PFSK-1 (cell line): Measurements from ENCODE around the gene ERC2.

ENCODE experiments used
- FOXP2 ChIP-seq: optimal IDR thresholded peaks from 2 replicates; pipeline ENCODE3; 2011; ENCODE audit warnings: borderline replicate concordance, control low read depth, inconsistent platforms; ENCODE audit not compliant: insufficient read depth; ENCODE audit errors: extremely low read length, extremely low read depth
- POLR2AphosphoS5 ChIP-seq: IDR thresholded peaks from 2 replicates; pipeline ENCODE4 v1.6.1; 2012; ENCODE audit warnings: low read depth, mild to moderate bottlenecking, control low read depth, low read length, moderate library complexity
- SIN3A ChIP-seq: IDR thresholded peaks from 2 replicates; pipeline ENCODE4 v1.6.1; 2012; ENCODE audit warnings: mild to moderate bottlenecking, low read length, moderate library complexity, borderline replicate concordance; ENCODE audit not compliant: insufficient read depth
- TAF1 ChIP-seq: IDR thresholded peaks from 2 replicates; pipeline ENCODE4 v1.6.1; 2012; ENCODE audit warnings: low read length, control low read depth, borderline replicate concordance; ENCODE audit not compliant: insufficient read depth
- TF ChIP-seq, protein P1 (sequence below), 2 experiments: IDR thresholded peaks; 2 replicates each; pipeline versions ENCODE4 v1.6.1 to v1.8.0; 2011 to 2012; ENCODE audit warnings: low read depth in 2 of 2, low read length in 2 of 2, control low read depth in 1 of 2, inconsistent platforms in 1 of 2, mild to moderate bottlenecking in 1 of 2, moderate library complexity in 1 of 2; ENCODE audit not compliant: insufficient read depth in 1 of 2

ERC2 gene

DNA sequence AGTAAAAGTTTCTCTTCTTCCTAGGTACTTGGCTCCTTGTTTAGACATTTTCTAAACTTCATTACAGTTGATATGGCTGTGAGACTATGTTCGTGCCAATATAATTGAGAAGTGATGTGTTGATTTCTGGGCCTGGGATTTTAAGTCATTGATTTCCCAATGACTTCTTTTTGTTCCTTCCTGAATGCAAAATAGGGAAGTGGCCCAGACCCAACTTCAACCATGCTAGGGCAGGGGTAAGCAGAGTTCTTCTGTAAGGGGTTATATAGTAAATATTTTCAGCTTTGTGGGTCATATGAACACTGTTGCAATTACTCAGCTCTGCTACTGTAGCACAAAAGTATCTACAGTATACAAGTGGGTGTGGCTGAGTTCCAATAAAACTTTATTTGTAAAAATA is 661.1 kb downstream of the ERC2 start:
- no peak for TF ChIP-seq TAF1
- TF ChIP-seq, protein P1, sequence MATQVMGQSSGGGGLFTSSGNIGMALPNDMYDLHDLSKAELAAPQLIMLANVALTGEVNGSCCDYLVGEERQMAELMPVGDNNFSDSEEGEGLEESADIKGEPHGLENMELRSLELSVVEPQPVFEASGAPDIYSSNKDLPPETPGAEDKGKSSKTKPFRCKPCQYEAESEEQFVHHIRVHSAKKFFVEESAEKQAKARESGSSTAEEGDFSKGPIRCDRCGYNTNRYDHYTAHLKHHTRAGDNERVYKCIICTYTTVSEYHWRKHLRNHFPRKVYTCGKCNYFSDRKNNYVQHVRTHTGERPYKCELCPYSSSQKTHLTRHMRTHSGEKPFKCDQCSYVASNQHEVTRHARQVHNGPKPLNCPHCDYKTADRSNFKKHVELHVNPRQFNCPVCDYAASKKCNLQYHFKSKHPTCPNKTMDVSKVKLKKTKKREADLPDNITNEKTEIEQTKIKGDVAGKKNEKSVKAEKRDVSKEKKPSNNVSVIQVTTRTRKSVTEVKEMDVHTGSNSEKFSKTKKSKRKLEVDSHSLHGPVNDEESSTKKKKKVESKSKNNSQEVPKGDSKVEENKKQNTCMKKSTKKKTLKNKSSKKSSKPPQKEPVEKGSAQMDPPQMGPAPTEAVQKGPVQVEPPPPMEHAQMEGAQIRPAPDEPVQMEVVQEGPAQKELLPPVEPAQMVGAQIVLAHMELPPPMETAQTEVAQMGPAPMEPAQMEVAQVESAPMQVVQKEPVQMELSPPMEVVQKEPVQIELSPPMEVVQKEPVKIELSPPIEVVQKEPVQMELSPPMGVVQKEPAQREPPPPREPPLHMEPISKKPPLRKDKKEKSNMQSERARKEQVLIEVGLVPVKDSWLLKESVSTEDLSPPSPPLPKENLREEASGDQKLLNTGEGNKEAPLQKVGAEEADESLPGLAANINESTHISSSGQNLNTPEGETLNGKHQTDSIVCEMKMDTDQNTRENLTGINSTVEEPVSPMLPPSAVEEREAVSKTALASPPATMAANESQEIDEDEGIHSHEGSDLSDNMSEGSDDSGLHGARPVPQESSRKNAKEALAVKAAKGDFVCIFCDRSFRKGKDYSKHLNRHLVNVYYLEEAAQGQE (IDR thresholded peaks at IDR 0.05; ENCODE audit: insufficient read depth in 1 of 2, low read depth in 2 of 2, low read length in 2 of 2) = no peak
- no peak for TF ChIP-seq POLR2AphosphoS5
- TF ChIP-seq SIN3A = no peak
- no peak for TF ChIP-seq FOXP2

DNA sequence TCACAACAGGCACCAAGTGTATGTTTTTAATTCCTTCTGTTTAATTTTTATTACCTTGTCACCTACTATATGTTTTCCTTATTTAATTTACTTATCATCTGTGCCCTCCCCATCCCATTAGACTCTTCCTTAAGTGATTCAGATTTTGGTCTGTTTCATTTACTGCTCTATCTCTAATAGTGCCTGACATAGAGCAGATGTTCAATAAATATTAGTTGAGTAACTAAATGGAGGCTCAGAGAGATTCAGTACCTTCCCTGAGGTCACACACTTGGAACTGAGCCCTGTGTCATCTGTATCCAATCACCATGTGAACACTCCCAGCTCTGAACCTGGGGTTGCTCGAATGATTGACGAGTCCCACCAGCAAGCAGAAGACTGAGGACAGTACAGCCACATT is 663.1 kb downstream of the ERC2 start:
- TF ChIP-seq POLR2AphosphoS5 (no peak), TAF1 (no peak), FOXP2 (no peak), SIN3A (no peak)
- TF ChIP-seq, protein P1 (IDR thresholded peaks at IDR 0.05; ENCODE audit: insufficient read depth in 1 of 2, low read depth in 2 of 2, low read length in 2 of 2) = no peak

DNA sequence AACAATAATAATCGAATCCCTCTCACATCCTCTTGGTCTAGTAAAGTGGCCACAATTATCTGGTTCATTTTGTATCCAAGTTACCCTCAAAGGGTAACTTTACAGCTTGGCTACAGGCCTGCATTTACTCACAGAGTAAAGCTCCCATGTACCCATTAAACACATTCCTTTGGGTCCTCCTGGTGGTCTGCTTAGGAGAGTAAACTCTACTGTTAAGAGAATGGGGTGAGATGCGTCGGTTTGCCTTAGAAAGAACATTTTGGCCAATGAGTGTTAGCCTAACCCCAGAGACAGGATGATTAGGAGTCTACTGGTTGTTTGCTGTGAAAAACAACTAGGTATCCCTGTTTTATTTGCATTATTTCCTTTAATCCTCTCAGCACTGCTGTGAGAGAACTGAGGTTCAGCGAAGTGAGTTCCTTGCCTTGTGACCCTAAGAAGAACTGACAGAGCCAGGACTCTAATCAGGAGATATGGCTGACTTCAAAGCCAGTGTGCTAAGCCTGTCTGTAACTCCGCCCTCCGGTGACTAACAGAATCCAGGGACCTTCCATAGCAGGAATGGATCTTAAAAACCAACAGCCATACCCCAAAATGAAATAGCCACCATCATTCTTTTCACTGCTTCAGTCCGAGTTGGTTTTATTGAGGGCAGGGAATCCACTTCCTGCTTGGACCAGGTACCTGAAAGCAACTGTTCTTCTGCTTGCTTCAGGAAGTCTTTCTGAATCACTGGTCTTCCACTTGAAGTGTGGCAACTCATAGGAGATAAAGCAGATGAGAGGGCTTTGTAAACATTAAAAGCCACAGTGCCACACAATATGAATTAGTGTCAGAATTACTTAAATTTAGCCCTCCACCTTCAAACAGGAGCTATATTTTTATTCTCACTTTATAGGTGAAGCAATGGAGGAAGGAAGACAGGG is 663.8 kb downstream of the ERC2 start:
- TF ChIP-seq POLR2AphosphoS5 (no peak), SIN3A (no peak)

DNA sequence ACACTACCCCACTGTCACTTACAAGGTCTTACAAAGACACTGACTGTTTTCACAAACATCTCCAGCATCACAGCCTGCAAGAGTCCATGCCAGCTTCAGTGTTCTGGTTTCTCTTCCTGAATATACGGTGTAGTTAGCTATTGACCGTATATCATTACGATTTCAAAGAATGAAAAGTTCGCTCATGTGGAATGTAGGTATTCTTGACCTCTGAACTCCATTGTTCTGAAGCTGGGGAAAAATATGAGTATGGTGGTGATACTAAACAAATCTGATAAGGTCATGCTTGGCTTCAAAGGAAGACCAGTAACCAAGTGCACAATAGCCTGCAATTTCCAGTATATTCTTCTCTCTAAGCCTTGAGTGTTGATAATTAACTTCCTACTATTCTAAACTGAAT is 665.5 kb downstream of the ERC2 start:
- TF ChIP-seq FOXP2 (no peak), POLR2AphosphoS5 (no peak)

DNA sequence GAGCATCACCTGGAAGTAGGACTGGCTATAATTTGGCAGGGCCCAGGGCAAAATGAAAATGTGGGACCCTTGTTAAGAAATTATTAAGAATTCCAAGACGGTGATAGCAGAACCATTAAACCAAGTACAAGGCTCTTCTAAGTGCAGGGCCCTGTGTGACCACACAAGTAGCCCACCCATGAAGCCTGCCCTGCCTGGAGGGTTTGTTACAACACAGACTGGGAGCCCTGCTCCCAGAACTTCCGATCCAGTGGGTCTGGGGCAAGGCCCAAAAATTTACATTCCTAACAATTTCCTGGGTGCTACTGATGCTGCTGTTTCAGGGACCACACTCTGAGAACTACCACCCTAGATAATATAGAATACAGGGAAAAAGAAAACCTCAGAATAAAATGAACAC is 666.6 kb downstream of the ERC2 start:
- TF ChIP-seq SIN3A (no peak), FOXP2 (no peak), TAF1 (no peak), POLR2AphosphoS5 (no peak)
- TF ChIP-seq, protein P1 (IDR thresholded peaks at IDR 0.05; ENCODE audit: insufficient read depth in 1 of 2, low read depth in 2 of 2, low read length in 2 of 2) = no peak

DNA sequence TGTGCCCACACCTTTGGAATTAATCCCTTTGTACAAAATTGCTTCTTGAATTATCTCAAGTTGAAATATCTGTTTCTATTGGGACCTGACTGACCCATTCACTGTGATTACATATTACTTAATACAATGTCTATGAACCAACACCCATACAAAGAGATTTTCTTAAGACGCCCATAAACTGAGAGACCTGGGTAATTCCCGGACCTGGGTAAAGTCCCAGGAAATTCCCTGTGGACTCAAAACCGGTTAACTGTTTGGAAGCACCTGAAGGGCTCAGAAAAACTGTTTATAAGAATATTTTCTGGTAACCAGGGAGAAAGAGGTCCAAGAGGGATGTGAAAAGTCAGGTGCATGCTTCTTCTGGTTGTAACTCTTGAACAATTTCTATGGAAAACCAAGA is 667.2 kb downstream of the ERC2 start:
- TF ChIP-seq, protein P1 (IDR thresholded peaks at IDR 0.05; ENCODE audit: insufficient read depth in 1 of 2, low read depth in 2 of 2, low read length in 2 of 2) = no peak
- TF ChIP-seq TAF1 = no peak
- TF ChIP-seq SIN3A = no peak
- TF ChIP-seq POLR2AphosphoS5 = no peak
- TF ChIP-seq FOXP2 = no peak
